Measurements from ENCODE around the gene LAMA1. TPM values are rescaled to one million over a fixed set of nuclear protein-coding genes. Genes with fewer than 3 reads are reported as not detected.

LAMA1 gene
- total and polyA plus RNA-seq, 2 of the 4 experiments (the other 2 are of a cell fraction), result 10.9 to 15.5 TPM

DNA sequence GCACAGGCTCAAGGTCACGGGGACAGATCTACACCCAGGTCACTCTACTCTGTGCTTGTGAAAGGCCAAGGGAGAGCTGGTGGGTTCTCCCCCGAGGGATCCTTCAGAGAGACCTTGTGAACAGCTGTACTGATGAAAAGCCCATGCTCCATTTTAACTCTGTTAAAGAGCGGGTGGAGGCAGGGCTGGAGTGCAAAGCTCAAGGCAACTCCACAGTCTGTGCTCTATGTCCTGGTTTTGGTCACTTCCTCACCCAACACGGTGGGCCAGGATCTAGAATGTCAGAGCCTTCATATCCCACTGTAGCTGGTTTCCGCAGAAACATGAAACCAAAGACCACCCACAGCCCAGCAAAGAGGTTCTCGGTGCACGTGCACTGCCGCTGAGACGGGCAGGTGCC is 177.1 kb downstream of the LAMA1 start:
- no peaks in the 10 kb centered on the region for H3K79me1 ChIP-seq (ENCODE audit: low read depth in 1 of 2, low read length in 2 of 2)
- intact Hi-C loops (cut with micrococcal nuclease) (no loop called here), dilution Hi-C loops (cut with HindIII; ENCODE audit: low sequenced_read_pairs, unreplicated experiment) (no loop called here), in situ Hi-C loops (cut with MboI; ENCODE audit: low sequenced_read_pairs) (no loop called here)
- H3K18ac ChIP-seq (ENCODE audit: low read depth, low read length), result no peak overlapping the region
- H2BK120ac ChIP-seq (ENCODE audit: low read depth, low read length), result no peak overlapping the region
- no peak overlapping the region for H2AK5ac ChIP-seq (ENCODE audit: low read depth, low read length)
- no peak overlapping the region for H2AK9ac ChIP-seq (replicated peaks; ENCODE audit: low read depth, low read length, poor library complexity)
- peaks cover 3% of the 10 kb centered on the region; the same call in 1 of the 2 replicates for H3K9me1 ChIP-seq (ENCODE audit: insufficient read depth, low read length)
- ATAC-seq (ENCODE audit: low read depth) (no peak), DNase-seq (no peak)
- no peak overlapping the region for H2AFZ ChIP-seq (replicated peaks; ENCODE audit: low read length, poor library complexity)
- no peak overlapping the region for H4K5ac ChIP-seq (ENCODE audit: low read depth, low read length)
- H3K36me3 ChIP-seq (ENCODE audit: control insufficient read depth, insufficient read depth, low read length), result peaks cover 9% of the 10 kb centered on the region
- no peak overlapping the region for H3K56ac ChIP-seq (ENCODE audit: extremely low read depth, insufficient read depth, low read length)
- H3K4me2 ChIP-seq (ENCODE audit: low read depth, low read length), result no peak overlapping the region
- H2BK15ac ChIP-seq (ENCODE audit: low read depth, low read length), result no peak overlapping the region
- H3K4me3 ChIP-seq (ENCODE audit: insufficient read depth, low read depth, low read length), result no peak overlapping the region
- no peak overlapping the region for H3K14ac ChIP-seq (replicated peaks; ENCODE audit: low read depth, low read length)
- no peak overlapping the region for H4K8ac ChIP-seq (ENCODE audit: low read depth in 2 of 2, low read length in 2 of 2)
- ChIA-PET POLR2A (ENCODE audit: unreplicated experiment) (no interaction called here), CTCF (no interaction called here)
- no peak overlapping the region for H2BK20ac ChIP-seq (ENCODE audit: low read depth, low read length)
- H3K27me3 ChIP-seq (ENCODE audit: control insufficient read depth, insufficient read depth, low read length), result no peaks in the 10 kb centered on the region
- no peak overlapping the region for H3K4ac ChIP-seq (ENCODE audit: low read depth, low read length)
- no peaks in the 10 kb centered on the region for H4K20me1 ChIP-seq (ENCODE audit: insufficient read depth, low read length)
- no TSS peak for BruUV-seq (replicated peaks)
- no peak overlapping the region for H2BK5ac ChIP-seq (ENCODE audit: low read depth, low read length, poor library complexity, severe bottlenecking)
- H4K91ac ChIP-seq (ENCODE audit: insufficient read depth, low read depth, low read length), result no peak overlapping the region
- no peak overlapping the region for H3K23ac ChIP-seq (ENCODE audit: low read depth, low read length)
- TF ChIP-seq NFE2L2 (IDR thresholded peaks at IDR 0.05; ENCODE audit: low read depth, low read length) (no peak), CHD1 (IDR thresholded peaks at IDR 0.05; ENCODE audit: low read depth, low read length) (no peak), FOS (IDR thresholded peaks at IDR 0.05; ENCODE audit: low read depth, low read length) (no peak), MXI1 (IDR thresholded peaks at IDR 0.05; ENCODE audit: borderline replicate concordance, low read depth, low read length) (no peak), RAD21 (IDR thresholded peaks at IDR 0.05; ENCODE audit: low read length) (no peak), CTCF (conservative IDR thresholded peaks at IDR 0.05; ENCODE audit: low read depth, low read length) (no peak), SMC3 (IDR thresholded peaks at IDR 0.05; ENCODE audit: low read depth, low read length) (no peak), MAFK (IDR thresholded peaks at IDR 0.05; ENCODE audit: low read depth, low read length) (no peak), POLR2A (IDR thresholded peaks at IDR 0.05; ENCODE audit: low read depth, low read length) (no peak)
- TF ChIP-seq, protein P1, sequence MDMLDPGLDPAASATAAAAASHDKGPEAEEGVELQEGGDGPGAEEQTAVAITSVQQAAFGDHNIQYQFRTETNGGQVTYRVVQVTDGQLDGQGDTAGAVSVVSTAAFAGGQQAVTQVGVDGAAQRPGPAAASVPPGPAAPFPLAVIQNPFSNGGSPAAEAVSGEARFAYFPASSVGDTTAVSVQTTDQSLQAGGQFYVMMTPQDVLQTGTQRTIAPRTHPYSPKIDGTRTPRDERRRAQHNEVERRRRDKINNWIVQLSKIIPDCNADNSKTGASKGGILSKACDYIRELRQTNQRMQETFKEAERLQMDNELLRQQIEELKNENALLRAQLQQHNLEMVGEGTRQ (IDR thresholded peaks at IDR 0.05; ENCODE audit: low read depth, low read length), result no peak
- no peaks in the 10 kb centered on the region for H3K9me3 ChIP-seq (ENCODE audit: control insufficient read depth, insufficient read depth, low read length)
- no peaks in the 10 kb centered on the region for H3K4me1 ChIP-seq (ENCODE audit: control insufficient read depth, insufficient read depth, low read length)
- no peak overlapping the region for H3K27ac ChIP-seq (ENCODE audit: insufficient read depth, low read length)
- no peak overlapping the region for H3K9ac ChIP-seq (ENCODE audit: low read depth, low read length)
- WGBS, 2 experiments (ENCODE audit: extremely low coverage in 2 of 2, insufficient read length in 1 of 2), result 87% methylated on average over 3 of the region's 9 CpGs; no CpG with 5 or more reads in 1 of the 2 experiments
